SU-DHL-6 (cell line): ENCODE measurements around the gene DNAJA2.

Source experiments
- H2AFZ ChIP-seq: fragments of 200-600 bp; sonication (generic); 2 replicates; pipeline ENCODE4 v1.6.1; 2014; ENCODE audit warnings: low read depth, mild to moderate bottlenecking, moderate library complexity, mixed read lengths, antibody characterized with exemption, low read length; ENCODE audit not compliant: severe bottlenecking
- H3F3A ChIP-seq: fragments of 200-600 bp; shearing (Covaris generic); 2 replicates; pipeline ENCODE4 v1.6.0; 2016; ENCODE audit warnings: antibody characterized with exemption, mild to moderate bottlenecking; ENCODE audit not compliant: insufficient read depth
- H3K27ac ChIP-seq: fragments of 200-600 bp; sonication (generic); 2 replicates; pipeline ENCODE4 v1.5.1; 2016; ENCODE audit warnings: low read depth, mild to moderate bottlenecking, low read length, moderate library complexity, mixed read lengths
- H3K27me3 ChIP-seq: fragments of 200-600 bp; sonication (generic), shearing (Covaris generic); 2 replicates; pipeline ENCODE4 v1.6.0; 2014; ENCODE audit warnings: mild to moderate bottlenecking, low read length
- H3K36me3 ChIP-seq: fragments of 200-600 bp; sonication (generic); 2 replicates; pipeline ENCODE4 v1.6.1; 2014; ENCODE audit warnings: mild to moderate bottlenecking, low read length, mixed read lengths
- H3K4me2 ChIP-seq: fragments of 300-600, 200-600 bp; shearing (Covaris generic), sonication (generic); 2 replicates; pipeline ENCODE4 v1.6.0; 2014; ENCODE audit warnings: low read length, low read depth, mild to moderate bottlenecking; ENCODE audit not compliant: poor library complexity, severe bottlenecking
- H3K4me3 ChIP-seq: fragments of 200-600 bp; sonication (generic); 2 replicates; pipeline ENCODE4 v1.5.1; 2014; ENCODE audit warnings: antibody characterized with exemption, low read length, mild to moderate bottlenecking, mixed read lengths; ENCODE audit not compliant: insufficient read depth, poor library complexity, severe bottlenecking
- H3K79me2 ChIP-seq: fragments of 200-600 bp; sonication (generic); 2 replicates; pipeline ENCODE4 v1.6.1; 2014; ENCODE audit warnings: mild to moderate bottlenecking, low read length, moderate library complexity; ENCODE audit not compliant: insufficient read depth
- H3K9ac ChIP-seq: fragments of 200-600 bp; sonication (generic); 2 replicates; pipeline ENCODE4 v1.7.0; 2014; ENCODE audit warnings: mild to moderate bottlenecking, low read length
- H3K9me2 ChIP-seq: fragments of 200-600 bp; sonication (generic); replicated peaks from 2 replicates; pipeline ENCODE4 v1.6.1; 2014; ENCODE audit warnings: low read length; ENCODE audit not compliant: insufficient read depth
- H3K9me3 ChIP-seq: fragments of 200-600 bp; sonication (generic); 2 replicates; pipeline ENCODE4 v1.6.1; 2014; ENCODE audit warnings: low read length, mixed read lengths; ENCODE audit not compliant: insufficient read depth
- H4K20me1 ChIP-seq: fragments of 200-600 bp; sonication (generic); 2 replicates; pipeline ENCODE4 v1.6.1; 2014; ENCODE audit warnings: low read depth, mild to moderate bottlenecking, antibody characterized with exemption, low read length, moderate library complexity, mixed read lengths
- EZH2phosphoT487 ChIP-seq: fragments of 200-600 bp; sonication (generic), shearing (Covaris generic); conservative IDR thresholded peaks from 2 replicates; pipeline ENCODE4 v1.6.1; 2018; ENCODE audit warnings: mild to moderate bottlenecking, antibody characterized with exemption, low read length, moderate library complexity, mixed read lengths
- TF ChIP-seq, protein P1 (sequence below): fragments of 200-600 bp; sonication (generic); IDR thresholded peaks from one replicate; pipeline ENCODE4 v1.5.1; 2017; ENCODE audit warnings: antibody characterized with exemption, mild to moderate bottlenecking, low read length, moderate library complexity; ENCODE audit not compliant: insufficient read depth, poor library complexity, severe bottlenecking

DNAJA2 gene

DNA sequence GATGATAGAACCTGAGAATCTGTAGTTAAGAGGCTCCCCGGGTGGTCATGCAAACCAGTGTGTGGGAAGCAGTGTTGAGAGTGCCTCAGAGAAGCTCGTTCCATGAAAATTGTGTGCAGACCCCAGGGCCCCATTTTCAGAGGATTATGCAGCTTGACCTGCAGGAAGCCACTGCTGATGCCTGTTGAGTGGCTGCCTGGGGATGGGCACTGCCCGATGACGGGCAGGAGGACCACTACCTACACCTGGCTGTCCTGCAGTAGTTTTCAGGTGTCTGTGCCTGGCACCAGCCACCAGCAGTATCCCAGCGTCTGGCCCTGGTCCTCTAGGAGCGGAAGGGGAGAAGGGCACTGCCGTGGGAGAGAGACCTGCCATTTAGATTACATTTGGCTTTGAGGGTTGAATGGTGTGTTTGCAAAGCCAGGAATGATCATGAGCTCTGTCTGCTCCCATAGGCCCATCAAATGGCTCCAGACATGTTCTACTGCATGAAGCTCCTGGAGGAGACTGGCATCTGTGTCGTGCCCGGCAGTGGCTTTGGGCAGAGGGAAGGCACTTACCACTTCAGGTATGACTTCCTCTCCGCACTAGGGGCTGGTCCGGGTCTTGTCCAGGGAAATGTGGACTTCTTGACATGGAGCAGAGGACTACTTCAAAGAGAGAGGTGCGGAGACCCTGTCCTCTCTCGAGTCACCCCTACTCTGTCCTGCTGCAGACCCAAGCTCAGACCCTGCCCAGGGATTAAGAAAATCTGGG is 46.8 kb downstream of the DNAJA2 start:
- Histone ChIP-seq H3K9ac (no peak overlapping the region), H3K27ac (no peak overlapping the region), H3K9me2 (no peaks in the 10 kb centered on the region), H3K4me2 (no peak overlapping the region), H3K4me3 (no peak overlapping the region), H2AFZ (no peak overlapping the region), H3K36me3 (no peaks in the 10 kb centered on the region), H3F3A (no peaks in the 10 kb centered on the region), H4K20me1 (no peaks in the 10 kb centered on the region), H3K27me3 (no peaks in the 10 kb centered on the region), H3K9me3 (no peaks in the 10 kb centered on the region), H3K79me2 (no peaks in the 10 kb centered on the region)
- TF ChIP-seq EZH2phosphoT487, result no peak
- TF ChIP-seq, protein P1, sequence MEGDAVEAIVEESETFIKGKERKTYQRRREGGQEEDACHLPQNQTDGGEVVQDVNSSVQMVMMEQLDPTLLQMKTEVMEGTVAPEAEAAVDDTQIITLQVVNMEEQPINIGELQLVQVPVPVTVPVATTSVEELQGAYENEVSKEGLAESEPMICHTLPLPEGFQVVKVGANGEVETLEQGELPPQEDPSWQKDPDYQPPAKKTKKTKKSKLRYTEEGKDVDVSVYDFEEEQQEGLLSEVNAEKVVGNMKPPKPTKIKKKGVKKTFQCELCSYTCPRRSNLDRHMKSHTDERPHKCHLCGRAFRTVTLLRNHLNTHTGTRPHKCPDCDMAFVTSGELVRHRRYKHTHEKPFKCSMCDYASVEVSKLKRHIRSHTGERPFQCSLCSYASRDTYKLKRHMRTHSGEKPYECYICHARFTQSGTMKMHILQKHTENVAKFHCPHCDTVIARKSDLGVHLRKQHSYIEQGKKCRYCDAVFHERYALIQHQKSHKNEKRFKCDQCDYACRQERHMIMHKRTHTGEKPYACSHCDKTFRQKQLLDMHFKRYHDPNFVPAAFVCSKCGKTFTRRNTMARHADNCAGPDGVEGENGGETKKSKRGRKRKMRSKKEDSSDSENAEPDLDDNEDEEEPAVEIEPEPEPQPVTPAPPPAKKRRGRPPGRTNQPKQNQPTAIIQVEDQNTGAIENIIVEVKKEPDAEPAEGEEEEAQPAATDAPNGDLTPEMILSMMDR, result no peak

DNA sequence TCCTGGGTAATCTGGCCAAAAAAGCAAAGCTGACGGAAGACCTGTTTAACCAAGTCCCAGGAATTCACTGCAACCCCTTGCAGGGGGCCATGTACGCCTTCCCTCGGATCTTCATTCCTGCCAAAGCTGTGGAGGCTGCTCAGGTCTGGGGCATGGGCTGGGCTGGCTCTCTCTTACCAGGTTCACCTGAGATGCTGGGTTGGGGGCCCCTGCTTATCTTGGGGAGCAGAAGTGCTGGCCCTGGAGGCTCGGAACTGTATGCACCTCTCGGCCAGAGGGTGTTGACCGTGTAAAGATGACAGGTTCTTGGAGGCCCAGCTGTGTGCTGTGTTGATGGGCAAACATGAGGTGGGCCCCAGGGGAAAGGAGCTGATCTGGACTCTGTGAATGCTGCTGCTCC is 49.1 kb downstream of the DNAJA2 start:
- no peak overlapping the region for H3K4me3 ChIP-seq
- no peaks in the 10 kb centered on the region for H3K27me3 ChIP-seq
- no peak overlapping the region for H3K9ac ChIP-seq
- H3F3A ChIP-seq, result no peaks in the 10 kb centered on the region
- H3K9me2 ChIP-seq, result no peaks in the 10 kb centered on the region
- H3K4me2 ChIP-seq, result no peak overlapping the region
- H4K20me1 ChIP-seq, result no peaks in the 10 kb centered on the region
- H3K79me2 ChIP-seq, result no peaks in the 10 kb centered on the region
- H3K27ac ChIP-seq, result no peak overlapping the region
- no peaks in the 10 kb centered on the region for H3K9me3 ChIP-seq
- no peak overlapping the region for H2AFZ ChIP-seq
- H3K36me3 ChIP-seq, result no peaks in the 10 kb centered on the region
- TF ChIP-seq, protein P1, result no peak
- TF ChIP-seq EZH2phosphoT487, result no peak

DNA sequence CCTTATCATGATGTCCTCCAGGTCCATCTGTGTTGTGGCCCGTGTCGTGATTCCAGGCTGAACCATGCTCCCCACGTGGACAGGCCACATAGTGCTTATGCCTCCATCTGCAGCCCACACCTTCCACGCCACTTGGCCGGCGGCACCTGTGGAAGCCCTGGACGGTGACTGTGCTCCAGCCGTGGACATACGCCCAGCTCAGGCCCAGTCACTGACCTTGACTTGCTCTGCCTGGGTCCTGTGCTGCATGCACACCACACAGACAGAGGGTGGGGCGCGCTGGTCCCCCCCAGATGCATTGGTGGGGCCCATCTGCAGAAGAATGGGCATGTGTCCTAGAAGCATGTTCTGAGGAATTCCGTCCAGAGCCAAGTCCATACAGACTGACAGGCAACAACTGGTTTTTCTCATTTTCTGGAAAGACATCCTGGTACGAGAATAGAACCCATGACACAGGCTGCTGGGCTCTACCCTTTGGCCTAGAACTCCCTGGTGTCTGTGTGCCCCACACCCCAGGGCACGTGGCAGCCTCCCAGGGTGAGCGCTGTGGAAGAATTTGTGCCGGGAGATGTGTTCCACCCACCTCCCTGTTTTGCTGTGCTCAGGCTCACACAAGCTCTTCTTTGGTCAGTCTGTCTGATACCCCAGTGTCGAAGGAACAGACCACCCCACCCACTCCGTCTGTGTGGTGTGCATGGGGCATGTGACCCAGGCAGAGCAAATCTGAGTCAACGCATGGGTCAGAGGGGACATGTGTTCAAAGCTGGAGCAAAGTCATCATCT is 49.8 kb downstream of the DNAJA2 start:
- no peaks in the 10 kb centered on the region for H3K36me3 ChIP-seq
- H3K9me2 ChIP-seq, result no peaks in the 10 kb centered on the region
- no peak overlapping the region for H3K4me2 ChIP-seq
- no peak overlapping the region for H3K27ac ChIP-seq
- no peaks in the 10 kb centered on the region for H3K9me3 ChIP-seq
- H3K9ac ChIP-seq, result no peak overlapping the region
- H2AFZ ChIP-seq, result no peak overlapping the region
- no peaks in the 10 kb centered on the region for H3K27me3 ChIP-seq
- H3F3A ChIP-seq, result no peaks in the 10 kb centered on the region
- H3K79me2 ChIP-seq, result no peaks in the 10 kb centered on the region
- no peak overlapping the region for H3K4me3 ChIP-seq
- no peaks in the 10 kb centered on the region for H4K20me1 ChIP-seq
- no peak for TF ChIP-seq EZH2phosphoT487
- TF ChIP-seq, protein P1, result no peak
